Adrenal gland (tissue), 12 donors: ENCODE data around the gene MED13. TPM values are rescaled to one million over a fixed set of nuclear protein-coding genes. Genes with fewer than 3 reads are reported as not detected.

Experiments used
- DNase-seq, 7 donors: peaks; one replicate each; pipeline ENCODE4 v3.0.0-alpha.2; 2019 to 2020
- H3K27ac ChIP-seq, 5 donors: fragments of 200-600 bp; sonication (generic) in 4 of 5; 1 replicate in 3 of 5; 2 replicates in 2 of 5; pipeline versions ENCODE4 v1.5.1 to v1.8.0; 2016 to 2020; ENCODE audit warnings: mild to moderate bottlenecking in 1 of 5
- H3K27me3 ChIP-seq: fragments of 200-600 bp; 2 replicates; pipeline ENCODE4 v1.8.0; 2021
- H3K36me3 ChIP-seq, 2 donors: fragments of 200-600 bp; replicated peaks in 1 of 2; 1 replicate in 1 of 2; 2 replicates in 1 of 2; pipeline versions ENCODE4 v1.5.1 to v1.8.0; 2018 to 2022
- H3K4me1 ChIP-seq, 2 donors: fragments of 200-600 bp; replicated peaks in 1 of 2; 1 replicate in 1 of 2; 2 replicates in 1 of 2; pipeline versions ENCODE4 v1.5.1 to v1.8.0; 2018 to 2021
- H3K4me3 ChIP-seq, 4 donors: fragments of 200-600 bp; sonication (generic) in 3 of 4; one replicate each; pipeline ENCODE4 v1.5.1; 2016 to 2018
- H3K9me3 ChIP-seq, 3 donors: fragments of 200-600 bp; sonication (generic) in 1 of 3; replicated peaks in 1 of 3; 1 replicate in 2 of 3; 2 replicates in 1 of 3; pipeline versions ENCODE4 v1.5.1 to v1.8.0; 2016 to 2021
- CTCF ChIP-seq, 6 experiments: fragments of 450-650 bp in 4 of 6; fragments of 200-600 bp in 2 of 6; sonication (generic) in 1 of 6; IDR thresholded peaks; 1 replicate in 5 of 6; 2 replicates in 1 of 6; pipeline versions ENCODE4 v1.5.1 to v1.8.0; 2016 to 2021; ENCODE audit warnings: antibody characterized with exemption in 6 of 6, mild to moderate bottlenecking in 2 of 6, moderate library complexity in 1 of 6
- POLR2A ChIP-seq, 2 donors: fragments of 450-650 bp; IDR thresholded peaks; one replicate each; pipeline ENCODE4 v1.6.1; 2017; ENCODE audit warnings: antibody characterized with exemption in 2 of 2, mild to moderate bottlenecking in 2 of 2, moderate library complexity in 1 of 2
- WGBS, 4 donors: extraction: QIAGEN DNeasy Blood & Tissue Kit in 2 of 4; methylation state at CpG; one replicate each; pipeline versions ENCODE4 v1.1.5 to v1.1.7; 2013 to 2017; 5-methylcytosine and 5-hydroxymethylcytosine counted together
- intact Hi-C, 2 donors: fragments of 100-400 bp; cut with DNase I; formaldehyde crosslinking; loops; one replicate each; pipeline versions ENCODE4 v1.14.1 to v1.15.0; 2022 to 2023
- polyA plus RNA-seq, 3 donors: library from polyadenylated mRNA; stranded (reverse); fragments of 200-250 nt in 2 of 3; fragments of 350-450 nt in 1 of 3; fragmentation: Illumina TruSeq in 1 of 3; extraction: RNeasy Lipid Tissue Mini Kit (QIAGEN cat#74804) in 1 of 3; gene quantifications; one replicate each; pipeline ENCODE4 v1.2.3, GENCODE V29; 2013 to 2014
- total RNA-seq, 9 donors: library from RNA; depleted of rRNA in 4 of 9; stranded (reverse); fragments of >200 nt in 4 of 9; fragments of 120-200 nt in 1 of 9; fragmentation: NEBNext Ultra II Directional in 1 of 9; extraction: Animal tissue kit (Norgen Biotek cat#: 25700) in 1 of 9; gene quantifications; one replicate each; pipeline versions ENCODE4 v1.1.0 to v1.2.4, GENCODE V29; 2013 to 2023
- donor health status: healthy with polysubstance abuse.
- donor health status: Bipolar disorder and iron deficiency.
- donor health status: DM: yes; HTN: yes; CAD: no.
- donor health status: DM: no; HTN: no; CAD: no.
- donor health status: DM: no; HTN: no; CAD: no.
- donor health status: DM: yes; HTN: yes; CAD: no.

Gene MED13
- total and polyA plus RNA-seq, 12 donors: 8.2 to 62.3 (median 51.8) TPM

GRCh38 chr17:62049299-62049698, 15.8 kb downstream of the MED13 start:
- H3K36me3 ChIP-seq: peaks cover 0 to 51% of the 10 kb centered on the region in 2 donors
- TF ChIP-seq CTCF (IDR thresholded peaks at IDR 0.05): no peak
- no peak for TF ChIP-seq POLR2A (IDR thresholded peaks at IDR 0.05)
- 94 to 97% (median 96%) methylated on average over 5 of the region's 5 CpGs for WGBS, 4 donors

DNA sequence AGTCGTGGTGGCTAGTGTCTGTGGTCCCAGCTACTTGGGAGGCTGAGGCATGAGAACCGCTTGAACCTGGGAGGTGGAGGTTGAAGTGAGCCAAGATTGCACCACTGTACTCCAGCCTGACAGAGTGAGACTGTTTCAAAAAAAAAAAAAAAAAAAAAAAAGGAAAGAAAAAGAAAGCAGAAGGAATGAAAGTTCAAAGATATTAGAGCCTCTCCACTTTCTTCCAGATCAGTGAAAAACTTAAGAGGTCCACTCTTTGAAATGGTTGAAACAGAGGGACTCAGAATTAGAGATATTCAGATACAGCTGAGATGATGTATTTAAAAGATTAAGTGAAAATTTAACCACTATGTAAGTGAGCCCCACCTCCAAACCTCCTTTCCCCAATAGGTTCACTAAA, 16.8 kb downstream of the MED13 start:
- TF ChIP-seq CTCF (IDR thresholded peaks at IDR 0.05) (no peak), POLR2A (IDR thresholded peaks at IDR 0.05) (no peak)
- DNase-seq: no peak
- H3K27me3 ChIP-seq: no peaks in the 10 kb centered on the region
- H3K36me3 ChIP-seq: peaks cover 0 to 51% of the 10 kb centered on the region in 2 donors
- 88 to 100% (median 93%) methylated on average over 2 of the region's 2 CpGs for whole genome bisulfite sequencing, 4 donors
- H3K4me3 ChIP-seq: no peak overlapping the region
- H3K4me1 ChIP-seq: peaks cover 4 to 7% of the 10 kb centered on the region in 2 donors
- no peak overlapping the region for H3K27ac ChIP-seq
- H3K9me3 ChIP-seq: no peaks in the 10 kb centered on the region
- intact Hi-C loops: no loop called here

More at GRCh38 chr17:62049299-62049698, 15.8 kb downstream of the MED13 start:
- no peak overlapping the region for H3K4me3 ChIP-seq
- H3K27me3 ChIP-seq: no peaks in the 10 kb centered on the region
- intact Hi-C loops: no loop called here
- peaks cover 8 to 17% of the 10 kb centered on the region in 2 donors for H3K4me1 ChIP-seq
- H3K27ac ChIP-seq: no peak overlapping the region
- no peak for DNase-seq
- H3K9me3 ChIP-seq: no peaks in the 10 kb centered on the region

- H3K27ac ChIP-seq: no peak overlapping the region
- H3K36me3 ChIP-seq: peaks cover 0 to 26% of the 10 kb centered on the region in 2 donors
- H3K4me3 ChIP-seq: no peak overlapping the region
- 100% methylated on average over 1 of the region's 1 CpG for WGBS, 4 donors
- no peaks in the 10 kb centered on the region for H3K27me3 ChIP-seq
- DNase-seq: no peak
- H3K4me1 ChIP-seq: no peaks in the 10 kb centered on the region
- TF ChIP-seq POLR2A (IDR thresholded peaks at IDR 0.05) (no peak), CTCF (IDR thresholded peaks at IDR 0.05) (no peak)
- intact Hi-C loops: no loop called here
- H3K9me3 ChIP-seq: no peaks in the 10 kb centered on the region
Measured at GRCh38 chr17:62045517-62045916, 19.6 kb downstream of the MED13 start.

DNA sequence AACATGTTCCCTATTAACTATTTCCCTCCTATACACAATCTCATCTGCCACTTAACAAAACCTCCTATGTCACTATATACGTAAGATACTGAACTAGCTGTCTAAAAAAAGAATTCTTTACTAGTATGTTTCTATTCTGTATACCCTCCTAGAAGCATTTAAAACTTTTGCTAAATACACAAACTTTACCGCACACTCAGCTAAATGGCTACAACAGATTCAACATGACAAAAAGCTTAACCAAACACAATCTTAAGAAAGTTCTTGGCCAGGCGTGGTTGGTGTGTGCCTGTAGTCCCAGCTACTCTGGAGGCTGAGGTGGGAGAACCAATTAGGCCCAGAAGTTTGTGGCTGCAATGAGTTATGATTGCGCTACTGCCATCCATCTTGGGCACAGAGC, 20.0 kb downstream of the MED13 start:
- 94 to 99% (median 97%) methylated on average over 4 of the region's 4 CpGs for WGBS, 4 donors
- H3K27ac ChIP-seq: no peak overlapping the region
- no peak for TF ChIP-seq POLR2A (IDR thresholded peaks at IDR 0.05)
- TF ChIP-seq CTCF (IDR thresholded peaks at IDR 0.05): no peak
- H3K27me3 ChIP-seq: no peaks in the 10 kb centered on the region
- H3K4me3 ChIP-seq: no peak overlapping the region
- no peaks in the 10 kb centered on the region for H3K9me3 ChIP-seq
- DNase-seq: no peak
- H3K4me1 ChIP-seq: no peaks in the 10 kb centered on the region
- intact Hi-C loops: no loop called here
- peaks cover 0 to 22% of the 10 kb centered on the region in 2 donors for H3K36me3 ChIP-seq
